HCT116 (cell line): ENCODE data around the gene UBN1. TPM values are rescaled to one million over a fixed set of nuclear protein-coding genes. Genes with fewer than 3 reads are reported as not detected.

ENCODE experiments used
- ATAC-seq: fragments of 200-7000 bp; cut with Tn5 transposase; 2 replicates; pipeline ENCODE4 v1.9.1; 2020; ENCODE audit warnings: mild to moderate bottlenecking, moderate library complexity
- BruUV-seq: library from RNA; stranded (reverse); fragments of 400-500 nt; replicated peaks from 2 replicates; lab custom pipeline; 2021; lab: Mats Ljungman, UMichigan
- CTCF ChIA-PET: fragments of 300-600 bp; sonication (Branson Sonifier 250); formaldehyde crosslinking; loops from one replicate; lab custom pipeline; 2021; ENCODE audit warnings: antibody characterized with exemption; lab: Charles Lee
- POLR2A ChIA-PET: fragments of 300-600, 350-600 bp; sonication (Branson Sonifier 250); formaldehyde crosslinking; loops from one replicate; lab custom pipeline; 2021; ENCODE audit warnings: antibody characterized with exemption; lab: Charles Lee
- RAD21 ChIA-PET, 2 experiments: fragments of 300-600 bp; sonication (Branson Sonifier 250); formaldehyde crosslinking; loops; one replicate each; lab custom pipeline; 2023; ENCODE audit warnings: low total read pairs in 2 of 2; ENCODE audit not compliant: uncharacterized antibody in 2 of 2, unreplicated experiment in 2 of 2, low non-redundant PET in 1 of 2; lab: Charles Lee
- DNase-seq: peaks from one replicate; pipeline ENCODE4 v3.0.0-alpha.2; 2010; ENCODE audit warnings: low read depth, low spot score
- H2AFZ ChIP-seq: fragments of 200-600 bp; shearing (Covaris generic), sonication (generic); 2 replicates; pipeline ENCODE4 v1.6.1; 2017; ENCODE audit warnings: low read depth, mixed run types, mixed read lengths, antibody characterized with exemption, low read length; ENCODE audit not compliant: poor library complexity, severe bottlenecking
- H3K27ac ChIP-seq: 2 replicates; pipeline ENCODE4 v1.5.1; 2012; ENCODE audit warnings: low read depth, low read length
- H3K27me3 ChIP-seq: fragments of 200-600 bp; sonication (generic); 2 replicates; pipeline ENCODE4 v1.6.1; 2016; ENCODE audit warnings: mixed run types, low read length, mixed read lengths; ENCODE audit not compliant: insufficient read depth
- H3K36me3 ChIP-seq, 2 experiments: fragments of 200-500 bp in 1 of 2; fragments of 200-600 bp in 1 of 2; sonication (Bioruptor generic) in 1 of 2; sonication (generic) in 1 of 2; 2 replicates each; pipeline versions ENCODE4 v1.5.1 to v1.6.1; 2014 to 2016; ENCODE audit warnings: low read length in 2 of 2, inconsistent platforms in 1 of 2, mixed read lengths in 1 of 2, mixed run types in 1 of 2; ENCODE audit not compliant: insufficient read depth in 2 of 2, control insufficient read depth in 1 of 2
- H3K4me1 ChIP-seq, 2 experiments: fragments of 200-600 bp in 1 of 2; sonication (generic) in 1 of 2; 2 replicates each; pipeline versions ENCODE4 v1.5.1 to v1.6.1; 2012 to 2017; ENCODE audit warnings: low read length in 2 of 2, inconsistent platforms in 1 of 2, mild to moderate bottlenecking in 1 of 2, mixed read lengths in 1 of 2, mixed run types in 1 of 2, moderate library complexity in 1 of 2; ENCODE audit not compliant: insufficient read depth in 2 of 2, control insufficient read depth in 1 of 2
- H3K4me2 ChIP-seq: fragments of 200-600 bp; sonication (generic); 2 replicates; pipeline ENCODE4 v1.6.1; 2017; ENCODE audit warnings: mixed run types, low read length, mixed read lengths
- H3K4me3 ChIP-seq, 2 experiments: fragments of 200-600 bp in 1 of 2; sonication (generic) in 1 of 2; replicated peaks in 1 of 2; 2 replicates each; pipeline ENCODE4 v1.5.1; 2011 to 2016; ENCODE audit warnings: low read length in 2 of 2, control low read depth in 1 of 2, low read depth in 1 of 2, mild to moderate bottlenecking in 1 of 2, mixed read lengths in 1 of 2, mixed run types in 1 of 2
- H3K79me2 ChIP-seq: fragments of 200-600 bp; sonication (generic); 2 replicates; pipeline ENCODE4 v1.6.1; 2017; ENCODE audit warnings: mild to moderate bottlenecking, mixed run types, low read length, moderate library complexity, mixed read lengths; ENCODE audit not compliant: insufficient read depth
- H3K9ac ChIP-seq: fragments of 200-600 bp; sonication (generic); 2 replicates; pipeline ENCODE4 v1.6.1; 2016; ENCODE audit warnings: low read length, mixed read lengths
- H3K9me2 ChIP-seq: fragments of 200-600 bp; sonication (generic), shearing (Covaris generic); 2 replicates; pipeline ENCODE4 v1.6.1; 2017; ENCODE audit warnings: mixed run types, mild to moderate bottlenecking, moderate library complexity; ENCODE audit not compliant: insufficient read depth
- H3K9me3 ChIP-seq, 2 experiments: fragments of 200-500 bp in 1 of 2; fragments of 200-600 bp in 1 of 2; sonication (Bioruptor generic) in 1 of 2; sonication (generic) in 1 of 2; 2 replicates each; pipeline ENCODE4 v1.6.1; 2014 to 2017; ENCODE audit warnings: low read length in 2 of 2, mixed read lengths in 2 of 2, inconsistent platforms in 1 of 2, low read depth in 1 of 2, mild to moderate bottlenecking in 1 of 2, mixed run types in 1 of 2, moderate library complexity in 1 of 2; ENCODE audit not compliant: control insufficient read depth in 1 of 2, insufficient read depth in 1 of 2
- H4K20me1 ChIP-seq: fragments of 200-600 bp; sonication (generic), shearing (Covaris generic); 2 replicates; pipeline ENCODE4 v1.6.1; 2017; ENCODE audit warnings: mixed run types, mild to moderate bottlenecking, moderate library complexity; ENCODE audit not compliant: insufficient read depth
- CBX3 ChIP-seq: IDR thresholded peaks from 2 replicates; pipeline ENCODE4 v1.6.1; 2012; ENCODE audit warnings: low read depth
- ELF1 ChIP-seq: IDR thresholded peaks from 2 replicates; pipeline ENCODE4 v1.6.1; 2012; ENCODE audit warnings: low read depth, borderline replicate concordance
- JUND ChIP-seq: IDR thresholded peaks from 2 replicates; pipeline ENCODE4 v1.6.1; 2012
- POLR2A ChIP-seq: IDR thresholded peaks from 2 replicates; pipeline ENCODE4 v1.7.0; 2011; ENCODE audit warnings: borderline replicate concordance; ENCODE audit not compliant: insufficient read depth, insufficient read length; ENCODE audit errors: extremely low read depth
- POLR2AphosphoS5 ChIP-seq: IDR thresholded peaks from 2 replicates; pipeline ENCODE4 v1.6.1; 2011; ENCODE audit warnings: mild to moderate bottlenecking, low read depth, low read length, moderate library complexity
- RAD21 ChIP-seq: IDR thresholded peaks from 2 replicates; pipeline ENCODE4 v1.6.1; 2012; ENCODE audit warnings: low read depth, mild to moderate bottlenecking
- REST ChIP-seq: IDR thresholded peaks from 2 replicates; pipeline ENCODE4 v1.6.1; 2012; ENCODE audit warnings: low read depth
- SRF ChIP-seq: IDR thresholded peaks from 2 replicates; pipeline ENCODE4 v1.6.1; 2012; ENCODE audit warnings: low read depth
- TCF7L2 ChIP-seq: IDR thresholded peaks from 2 replicates; pipeline ENCODE4 v1.7.0; 2011; ENCODE audit warnings: borderline replicate concordance, inconsistent platforms; ENCODE audit not compliant: insufficient read depth, insufficient read length; ENCODE audit errors: extremely low read depth
- ZBTB33 ChIP-seq: IDR thresholded peaks from 2 replicates; pipeline ENCODE4 v1.6.1; 2011; ENCODE audit warnings: mild to moderate bottlenecking, low read length, moderate library complexity; ENCODE audit not compliant: insufficient replicate concordance; ENCODE audit errors: extremely low read depth
- intact Hi-C: fragments of 100-400 bp; cut with micrococcal nuclease; formaldehyde crosslinking; loops from 2 replicates; pipeline ENCODE4 v1.10.0; 2022
- total RNA-seq: library from RNA; stranded (reverse); gene quantifications from one replicate; pipeline ENCODE4 v1.2.1, GENCODE V29; 2021; ENCODE audit not compliant: unreplicated experiment

The UBN1 gene
- total RNA-seq, 1 experiment from 2014 or later = 31.9 TPM

- Histone ChIP-seq H3K36me3 (peaks cover 33 to 40% of the 10 kb centered on the region in 2 experiments), H3K9ac (no peak overlapping the region), H3K27ac (no peak overlapping the region), H3K4me1 (peaks cover 21 to 27% of the 10 kb centered on the region in 2 experiments), H2AFZ (no peak overlapping the region), H4K20me1 (peaks cover 8% of the 10 kb centered on the region; the same call in 1 of the 2 replicates), H3K79me2 (no peaks in the 10 kb centered on the region), H3K27me3 (no peaks in the 10 kb centered on the region), H3K4me3 (no peak overlapping the region), H3K9me3 (no peaks in the 10 kb centered on the region; a peak in 1 of 4 replicates), H3K9me2 (no peaks in the 10 kb centered on the region), H3K4me2 (no peak overlapping the region)
- BruUV-seq = no TSS peak
- ATAC-seq = no peak
- DNase-seq = no peak
- RAD21 ChIA-PET = interaction anchor here in 1 of 2 experiments (0.6 kb wide), 1 partner anchor 49 kb away, joined by 3 read pairs; no protein-coding TSS in a partner anchor
- TF ChIP-seq RAD21 (no peak), SRF (no peak), POLR2A (no peak), CBX3 (no peak), ZBTB33 (no peak), JUND (no peak), TCF7L2 (no peak), ELF1 (no peak), REST (no peak), POLR2AphosphoS5 (no peak)
- CTCF ChIA-PET = no interaction called here
- intact Hi-C loops = no loop called here
- POLR2A ChIA-PET = no interaction called here
These were observed 36.9 kb downstream of the UBN1 start for GRCh38 chr16:4884209-4884608.
